DMS 273 treated with DMSO at 0.1 percent for 48 hours (cell line): ENCODE data around the gene RYR1.
"Not testable (repeated sequence)": the region's sequence is repeated elsewhere in the genome, so short reads cannot be mapped to it uniquely, and the experiment has no call there.

Experiments
- DNase-seq: peaks from one replicate; lab custom pipeline; 2025; lab: John Stamatoyannopoulos, UW

RYR1 gene

GRCh38 chr19:38427035-38427677, 6.3 kb upstream of the RYR1 start:
- DNase-seq = not testable (repeated sequence)

- no peak for DNase-seq
These were observed 4.3 kb upstream of the RYR1 start for GRCh38 chr19:38429055-38429810.

GRCh38 chr19:38429811-38430156, 3.7 kb upstream of the RYR1 start:
- no peak for DNase-seq

GRCh38 chr19:38430931-38431330, 2.6 kb upstream of the RYR1 start:
- no peak for DNase-seq

GRCh38 chr19:38434549-38435051, 1.1 kb downstream of the RYR1 start:
- no peak for DNase-seq

DNA sequence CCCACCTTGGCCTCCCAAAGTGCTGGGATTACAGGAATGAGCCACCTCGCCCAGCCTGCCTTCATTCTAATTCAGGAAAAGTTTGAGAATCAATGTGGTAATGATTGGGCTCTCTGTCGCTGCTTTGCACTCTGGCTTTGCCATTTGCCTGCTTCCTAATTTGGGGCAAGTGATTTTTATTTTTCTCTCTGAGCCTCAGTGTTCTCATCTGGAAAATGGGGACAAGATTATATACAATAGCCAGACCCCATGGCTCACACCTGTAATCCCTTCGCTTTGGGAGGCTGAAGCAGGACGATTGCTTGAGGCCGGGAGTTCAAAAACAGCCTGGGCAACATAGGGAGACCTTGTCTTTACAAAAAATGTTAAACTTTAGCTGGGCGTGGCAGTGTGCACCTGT, 3.8 kb downstream of the RYR1 start:
- no peak for DNase-seq

- DNase-seq = no peak
These were observed 4.4 kb downstream of the RYR1 start for GRCh38 chr19:38437917-38438316.

GRCh38 chr19:38440592-38440991, 7.1 kb downstream of the RYR1 start:
- no peak for DNase-seq

DNA sequence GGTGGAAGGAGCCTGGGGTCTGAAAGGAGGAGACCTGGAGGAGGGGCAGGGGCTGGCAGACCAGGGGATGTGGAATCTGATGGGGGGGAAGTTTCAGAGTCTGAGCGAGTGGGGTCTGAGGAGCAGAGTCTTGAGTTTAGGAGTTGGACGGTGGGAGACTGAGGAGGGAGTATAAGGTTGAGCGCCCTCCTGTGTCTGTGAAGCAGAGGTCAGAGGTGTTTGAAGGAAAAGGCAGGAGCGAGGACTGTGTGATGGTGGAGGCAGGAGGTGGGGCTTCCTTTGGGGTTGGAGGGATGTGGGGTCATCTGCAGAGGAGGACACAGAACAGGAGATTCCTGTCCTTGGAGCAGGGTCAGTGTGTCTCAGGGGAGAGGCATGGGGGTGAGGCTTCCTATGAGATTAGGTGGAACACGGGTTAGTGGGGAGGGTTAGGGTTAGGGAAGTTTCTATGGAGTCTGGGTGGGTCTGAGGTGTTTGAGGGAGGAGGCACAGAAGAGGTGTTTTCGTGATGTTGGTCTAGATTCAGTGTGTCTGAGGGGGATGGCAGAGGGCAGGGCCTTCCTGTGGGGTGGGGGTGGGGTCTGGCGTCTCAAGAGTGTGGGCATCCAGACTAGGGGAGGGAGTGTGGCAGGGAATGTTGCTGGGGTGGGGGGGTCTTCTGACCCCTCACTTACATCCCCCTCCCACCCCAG, 8.3 kb downstream of the RYR1 start:
- no peak for DNase-seq

DNA sequence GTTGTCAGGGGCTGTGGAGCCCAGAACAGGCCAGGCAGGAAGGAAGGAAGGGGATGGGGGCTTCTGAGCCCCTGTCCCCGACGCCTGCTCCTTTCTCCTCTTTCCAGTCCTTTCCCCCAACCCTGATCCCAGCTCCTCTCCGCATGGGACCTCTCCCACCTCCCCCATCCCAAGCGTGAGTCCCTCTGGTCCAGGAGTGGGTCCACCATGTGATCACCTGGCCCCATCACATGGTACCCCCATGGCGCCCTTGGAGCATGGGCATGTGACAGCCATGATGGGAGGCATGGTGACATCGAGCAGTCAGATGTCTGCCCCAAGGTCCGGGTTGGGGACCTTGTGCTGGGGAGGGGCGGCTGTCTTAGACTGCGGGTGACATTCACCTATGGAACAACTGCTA, 9.2 kb downstream of the RYR1 start:
- DNase-seq = no peak

- no peak for DNase-seq
These were observed 10.0 kb downstream of the RYR1 start for GRCh38 chr19:38443458-38443999.

- DNase-seq = no peak
These were observed 10.5 kb downstream of the RYR1 start for GRCh38 chr19:38444026-38444425.

- DNase-seq = no peak
These were observed 11.9 kb downstream of the RYR1 start for GRCh38 chr19:38445362-38445761.

DNA sequence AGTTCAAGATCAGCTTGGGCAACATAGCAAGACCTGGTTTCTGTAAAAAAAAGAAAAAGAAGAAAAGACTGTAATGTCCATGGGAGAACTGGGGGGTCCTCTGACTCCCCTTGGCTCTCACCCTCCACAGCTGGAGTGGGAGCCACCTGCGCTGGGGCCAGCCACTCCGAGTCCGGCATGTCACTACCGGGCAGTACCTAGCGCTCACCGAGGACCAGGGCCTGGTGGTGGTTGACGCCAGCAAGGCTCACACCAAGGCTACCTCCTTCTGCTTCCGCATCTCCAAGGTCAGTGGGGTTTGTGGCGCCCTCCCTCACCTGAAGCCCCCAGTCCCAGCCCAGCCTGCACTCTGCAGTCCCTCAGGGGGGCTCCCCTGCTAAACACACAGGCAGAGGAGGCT, 14.7 kb downstream of the RYR1 start:
- DNase-seq = no peak

GRCh38 chr19:38449518-38449917, 16.0 kb downstream of the RYR1 start:
- DNase-seq = no peak

- no peak for DNase-seq
These were observed 17.5 kb downstream of the RYR1 start for GRCh38 chr19:38451036-38451435.

- no peak for DNase-seq
These were observed 18.1 kb downstream of the RYR1 start for GRCh38 chr19:38451629-38452028.

GRCh38 chr19:38452430-38453366, 19.2 kb downstream of the RYR1 start:
- no peak for DNase-seq

DNA sequence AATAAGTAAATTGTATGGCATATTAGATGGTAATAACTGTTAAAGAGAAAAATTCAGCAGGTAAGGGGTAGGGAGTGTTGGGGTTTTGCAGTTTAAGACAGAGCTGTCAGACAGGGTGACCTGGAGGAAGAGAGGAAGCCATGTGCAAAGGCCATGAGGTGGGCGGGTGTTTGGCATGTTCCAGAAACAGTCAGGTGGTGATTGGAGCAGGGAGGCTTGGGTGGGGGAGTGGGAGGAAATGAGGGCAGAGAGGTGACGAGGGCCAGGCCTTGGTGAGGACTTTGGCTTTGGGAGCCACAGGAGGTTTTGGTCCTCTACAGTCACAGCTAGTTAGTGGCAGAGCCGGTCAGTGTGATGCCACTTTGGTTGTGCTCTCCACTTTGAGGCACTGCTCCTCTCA, 20.1 kb downstream of the RYR1 start:
- DNase-seq = no peak

DNA sequence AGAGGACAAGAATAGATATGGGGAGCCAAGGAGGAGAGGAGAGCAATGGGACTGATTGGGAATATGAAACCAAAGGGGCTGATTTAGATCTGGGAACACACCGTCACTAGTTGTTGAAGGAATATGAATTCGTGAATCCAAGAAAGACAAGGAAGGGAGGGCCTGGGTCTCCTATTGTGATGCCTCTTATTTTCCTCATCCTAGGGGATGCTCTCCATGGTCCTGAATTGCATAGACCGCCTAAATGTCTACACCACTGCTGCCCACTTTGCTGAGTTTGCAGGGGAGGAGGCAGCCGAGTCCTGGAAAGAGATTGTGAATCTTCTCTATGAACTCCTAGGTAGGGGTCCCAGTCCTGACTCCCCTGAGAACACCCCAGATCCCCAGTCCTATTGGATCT, 21.5 kb downstream of the RYR1 start:
- no peak for DNase-seq

GRCh38 chr19:38457202-38457601, 23.7 kb downstream of the RYR1 start:
- DNase-seq = no peak
